Measurements from ENCODE around the gene PPP1R12B. TPM values are rescaled to one million over a fixed set of nuclear protein-coding genes. Genes with fewer than 3 reads are reported as not detected.
"Not testable (repeated sequence)": the region's sequence is repeated elsewhere in the genome, so short reads cannot be mapped to it uniquely, and the experiment has no call there.

PPP1R12B gene
- total RNA-seq, 1 experiment from 2014 or later = 17.0 TPM

DNA sequence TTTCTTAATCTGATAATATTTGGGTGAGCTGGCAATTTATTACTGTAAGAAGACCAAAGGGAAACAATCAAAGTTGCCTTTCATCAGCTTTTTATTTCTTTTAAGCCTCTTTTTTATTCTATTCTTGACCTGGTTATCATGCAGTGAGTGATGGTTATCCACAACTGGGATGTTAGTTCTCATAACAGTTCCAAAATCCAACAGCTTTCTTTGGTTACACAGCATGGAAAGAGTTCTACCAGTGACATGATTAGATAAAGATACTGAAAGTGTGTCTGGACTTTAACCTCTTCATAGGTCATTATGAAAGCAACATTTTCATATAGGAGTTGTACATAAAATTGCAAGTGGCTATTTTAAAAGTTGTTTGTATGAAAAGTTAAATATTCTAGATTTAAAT is 198.7 kb downstream of the PPP1R12B start:
- no peak overlapping the region for H3K4me3 ChIP-seq (ENCODE audit: low read depth, low read length, poor library complexity, severe bottlenecking)
- TF ChIP-seq, protein P1, sequence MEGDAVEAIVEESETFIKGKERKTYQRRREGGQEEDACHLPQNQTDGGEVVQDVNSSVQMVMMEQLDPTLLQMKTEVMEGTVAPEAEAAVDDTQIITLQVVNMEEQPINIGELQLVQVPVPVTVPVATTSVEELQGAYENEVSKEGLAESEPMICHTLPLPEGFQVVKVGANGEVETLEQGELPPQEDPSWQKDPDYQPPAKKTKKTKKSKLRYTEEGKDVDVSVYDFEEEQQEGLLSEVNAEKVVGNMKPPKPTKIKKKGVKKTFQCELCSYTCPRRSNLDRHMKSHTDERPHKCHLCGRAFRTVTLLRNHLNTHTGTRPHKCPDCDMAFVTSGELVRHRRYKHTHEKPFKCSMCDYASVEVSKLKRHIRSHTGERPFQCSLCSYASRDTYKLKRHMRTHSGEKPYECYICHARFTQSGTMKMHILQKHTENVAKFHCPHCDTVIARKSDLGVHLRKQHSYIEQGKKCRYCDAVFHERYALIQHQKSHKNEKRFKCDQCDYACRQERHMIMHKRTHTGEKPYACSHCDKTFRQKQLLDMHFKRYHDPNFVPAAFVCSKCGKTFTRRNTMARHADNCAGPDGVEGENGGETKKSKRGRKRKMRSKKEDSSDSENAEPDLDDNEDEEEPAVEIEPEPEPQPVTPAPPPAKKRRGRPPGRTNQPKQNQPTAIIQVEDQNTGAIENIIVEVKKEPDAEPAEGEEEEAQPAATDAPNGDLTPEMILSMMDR (conservative IDR thresholded peaks at IDR 0.05; ENCODE audit: low read depth, low read length) = no peak
- TF ChIP-seq EZH2 (IDR thresholded peaks at IDR 0.05; ENCODE audit: borderline replicate concordance, low read depth, low read length, poor library complexity, severe bottlenecking) = no peak
- intact Hi-C loops (cut with micrococcal nuclease; ENCODE audit: unreplicated experiment) = no loop called here
- DNase-seq (ENCODE audit: low spot score) = no peak
- H3K27me3 ChIP-seq (replicated peaks; ENCODE audit: insufficient read depth, low read depth, low read length, poor library complexity) = no peaks in the 10 kb centered on the region
- no peaks in the 10 kb centered on the region for H3K36me3 ChIP-seq (ENCODE audit: insufficient read depth, low read length, poor library complexity, severe bottlenecking)
- ChIA-PET POLR2A (ENCODE audit: low non-redundant PET) (no interaction called here), CTCF (no interaction called here)
- H3K9me3 ChIP-seq (ENCODE audit: low read depth, low read length, poor library complexity, severe bottlenecking) = no peaks in the 10 kb centered on the region
- BruUV-seq (replicated peaks) = no TSS peak
- peaks cover 6% of the 10 kb centered on the region for H3K4me1 ChIP-seq (ENCODE audit: insufficient read depth, low read length, poor library complexity, severe bottlenecking)
- no peak overlapping the region for H3K27ac ChIP-seq (ENCODE audit: low read depth, low read length, poor library complexity, severe bottlenecking)

DNA sequence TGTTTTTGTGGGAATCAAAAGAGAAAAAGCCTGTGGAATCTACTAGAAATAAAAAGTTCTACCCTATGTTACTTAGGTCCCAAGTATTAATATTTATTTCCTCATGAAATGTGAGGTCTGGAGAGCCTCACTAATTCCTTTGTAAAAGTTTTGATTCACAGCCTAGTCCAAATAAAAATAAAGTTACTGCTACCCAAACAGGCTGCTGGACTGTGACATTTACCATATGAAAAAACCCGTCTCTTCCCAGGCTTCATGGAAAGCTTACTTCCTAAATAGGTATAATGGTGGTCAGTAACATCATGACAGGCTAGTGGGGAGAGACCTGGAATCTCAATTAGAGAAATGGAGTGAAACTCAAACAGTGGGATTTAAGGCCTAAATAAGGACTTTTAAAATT is 201.6 kb downstream of the PPP1R12B start:
- H3K9me3 ChIP-seq (ENCODE audit: low read depth, low read length, poor library complexity, severe bottlenecking); POLR2A ChIA-PET (ENCODE audit: low non-redundant PET); H3K27me3 ChIP-seq (replicated peaks; ENCODE audit: insufficient read depth, low read depth, low read length, poor library complexity); H3K4me3 ChIP-seq (ENCODE audit: low read depth, low read length, poor library complexity, severe bottlenecking); DNase-seq (ENCODE audit: low spot score); intact Hi-C loops (cut with micrococcal nuclease; ENCODE audit: unreplicated experiment); H3K36me3 ChIP-seq (ENCODE audit: insufficient read depth, low read length, poor library complexity, severe bottlenecking); H3K27ac ChIP-seq (ENCODE audit: low read depth, low read length, poor library complexity, severe bottlenecking); BruUV-seq (replicated peaks); CTCF ChIA-PET: not testable (repeated sequence)
- H3K4me1 ChIP-seq (ENCODE audit: insufficient read depth, low read length, poor library complexity, severe bottlenecking) = peaks cover 30% of the 10 kb centered on the region

DNA sequence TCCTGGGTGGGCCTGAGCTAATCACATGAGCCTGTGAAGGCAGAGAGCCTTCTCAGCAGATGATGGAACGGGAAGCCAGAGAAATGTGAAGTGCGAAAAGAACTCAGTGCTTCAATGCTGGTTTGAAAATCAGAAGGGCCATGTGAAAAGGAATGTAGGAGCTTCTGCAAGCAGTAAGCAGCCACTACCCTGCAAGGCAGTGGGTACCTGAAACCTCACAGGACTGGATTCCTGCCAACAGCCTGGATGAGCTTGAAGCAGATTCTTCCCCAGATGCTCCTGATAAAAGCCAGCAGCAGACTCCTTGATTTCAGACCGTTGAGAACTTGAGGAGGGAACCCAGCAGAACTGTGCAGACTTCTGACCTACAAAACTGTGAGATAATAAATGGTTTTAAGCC is 203.2 kb downstream of the PPP1R12B start:
- TF ChIP-seq, protein P1 (conservative IDR thresholded peaks at IDR 0.05; ENCODE audit: low read depth, low read length) = no peak
- TF ChIP-seq EZH2 (IDR thresholded peaks at IDR 0.05; ENCODE audit: borderline replicate concordance, low read depth, low read length, poor library complexity, severe bottlenecking) = no peak
- H3K27me3 ChIP-seq (replicated peaks; ENCODE audit: insufficient read depth, low read depth, low read length, poor library complexity) = no peaks in the 10 kb centered on the region
- ChIA-PET CTCF (no interaction called here), POLR2A (ENCODE audit: low non-redundant PET) (no interaction called here)
- H3K36me3 ChIP-seq (ENCODE audit: insufficient read depth, low read length, poor library complexity, severe bottlenecking) = no peaks in the 10 kb centered on the region
- no peak overlapping the region for H3K27ac ChIP-seq (ENCODE audit: low read depth, low read length, poor library complexity, severe bottlenecking)
- no peak overlapping the region for H3K4me3 ChIP-seq (ENCODE audit: low read depth, low read length, poor library complexity, severe bottlenecking)
- intact Hi-C loops (cut with micrococcal nuclease; ENCODE audit: unreplicated experiment) = no loop called here
- DNase-seq (ENCODE audit: low spot score) = peak; percentile 7
- H3K9me3 ChIP-seq (ENCODE audit: low read depth, low read length, poor library complexity, severe bottlenecking) = no peaks in the 10 kb centered on the region
- H3K4me1 ChIP-seq (ENCODE audit: insufficient read depth, low read length, poor library complexity, severe bottlenecking) = peaks cover 30% of the 10 kb centered on the region
- BruUV-seq (replicated peaks) = no TSS peak

DNA sequence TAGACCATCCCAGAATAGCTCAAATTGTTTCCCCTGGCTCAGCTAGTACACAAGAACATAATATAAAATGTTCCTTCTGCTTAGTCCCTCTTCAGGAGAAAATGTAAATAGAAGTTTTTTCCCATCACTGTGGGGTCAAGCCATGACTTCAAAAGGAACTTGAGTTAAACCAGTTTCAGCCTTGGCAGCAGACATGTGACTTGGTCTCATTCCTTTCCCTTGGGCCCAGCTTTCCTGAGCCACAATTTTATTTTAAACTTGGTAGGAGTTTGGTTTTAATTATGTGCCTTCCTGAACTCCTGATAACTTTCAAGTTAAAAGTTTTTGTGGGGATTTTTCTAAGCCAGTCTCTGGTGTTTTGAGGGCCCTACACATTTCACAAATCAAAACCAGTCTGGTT is 204.1 kb downstream of the PPP1R12B start:
- H3K4me3 ChIP-seq (ENCODE audit: low read depth, low read length, poor library complexity, severe bottlenecking); H3K27me3 ChIP-seq (replicated peaks; ENCODE audit: insufficient read depth, low read depth, low read length, poor library complexity); DNase-seq (ENCODE audit: low spot score); BruUV-seq (replicated peaks); H3K9me3 ChIP-seq (ENCODE audit: low read depth, low read length, poor library complexity, severe bottlenecking); intact Hi-C loops (cut with micrococcal nuclease; ENCODE audit: unreplicated experiment); CTCF ChIA-PET; H3K36me3 ChIP-seq (ENCODE audit: insufficient read depth, low read length, poor library complexity, severe bottlenecking); POLR2A ChIA-PET (ENCODE audit: low non-redundant PET): not testable (repeated sequence)
- peaks cover 25% of the 10 kb centered on the region for H3K4me1 ChIP-seq (ENCODE audit: insufficient read depth, low read length, poor library complexity, severe bottlenecking)
- H3K27ac ChIP-seq (ENCODE audit: low read depth, low read length, poor library complexity, severe bottlenecking) = peak overlapping the region; percentile 64

DNA sequence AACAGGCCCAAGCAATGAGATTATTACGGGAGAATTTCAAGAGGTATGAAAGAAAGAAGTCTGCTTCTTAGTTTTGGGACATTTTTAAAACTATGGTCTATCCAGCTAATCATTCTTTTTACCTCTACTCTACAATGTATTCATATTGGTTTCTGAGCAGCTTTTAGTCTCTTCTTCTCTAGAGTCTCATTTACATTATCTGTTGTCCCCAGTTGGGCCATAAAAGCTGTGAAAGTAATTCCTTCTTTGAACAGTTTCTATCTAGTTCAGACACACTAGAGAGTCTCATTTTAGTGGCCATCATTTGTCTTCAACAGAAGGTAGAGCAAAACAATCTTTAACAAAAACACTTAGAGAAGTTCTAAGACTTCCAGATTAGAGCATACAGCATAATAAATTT is 204.6 kb downstream of the PPP1R12B start:
- peaks cover 25% of the 10 kb centered on the region for H3K4me1 ChIP-seq (ENCODE audit: insufficient read depth, low read length, poor library complexity, severe bottlenecking)
- BruUV-seq (replicated peaks); DNase-seq (ENCODE audit: low spot score); CTCF ChIA-PET; H3K4me3 ChIP-seq (ENCODE audit: low read depth, low read length, poor library complexity, severe bottlenecking); H3K36me3 ChIP-seq (ENCODE audit: insufficient read depth, low read length, poor library complexity, severe bottlenecking); H3K27me3 ChIP-seq (replicated peaks; ENCODE audit: insufficient read depth, low read depth, low read length, poor library complexity); H3K9me3 ChIP-seq (ENCODE audit: low read depth, low read length, poor library complexity, severe bottlenecking); intact Hi-C loops (cut with micrococcal nuclease; ENCODE audit: unreplicated experiment): not testable (repeated sequence)
- POLR2A ChIA-PET (ENCODE audit: low non-redundant PET) = interaction anchor here (0.6 kb wide), 1 partner anchor 70 kb away, joined by 11 read pairs; no protein-coding TSS in a partner anchor
- peak overlapping the region; percentile 64 for H3K27ac ChIP-seq (ENCODE audit: low read depth, low read length, poor library complexity, severe bottlenecking)

All from A673 (cell line).